ENCODE measurements around the gene JARID2. TPM values are rescaled to one million over a fixed set of nuclear protein-coding genes. Genes with fewer than 3 reads are reported as not detected.

The JARID2 gene
- polyA plus RNA-seq, 1 donor from 2014 or later = 25.5 TPM

DNA sequence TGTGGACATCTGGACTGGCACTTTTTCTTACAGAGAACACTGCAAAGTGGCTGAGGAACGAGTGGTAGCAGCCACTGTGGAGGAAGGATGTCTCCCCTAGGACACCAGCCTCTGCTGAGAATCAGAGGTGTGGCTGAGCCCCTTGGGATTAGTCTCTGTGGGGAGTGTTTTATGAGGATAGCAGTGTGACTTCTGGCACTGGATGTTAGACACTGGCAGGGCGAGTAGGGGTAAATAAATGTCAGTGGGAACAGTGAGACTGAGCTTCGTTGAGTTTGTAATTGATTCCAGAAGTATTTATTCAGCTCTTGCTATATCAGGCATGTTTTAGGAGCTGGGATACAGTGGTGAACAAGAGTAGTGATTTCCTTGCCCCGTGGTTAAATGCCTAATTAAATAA is 124.0 kb downstream of the JARID2 start:
- Histone ChIP-seq H3K9ac (ENCODE audit: low read length) (no peak overlapping the region), H3K4me2 (ENCODE audit: low read length) (no peak overlapping the region)

DNA sequence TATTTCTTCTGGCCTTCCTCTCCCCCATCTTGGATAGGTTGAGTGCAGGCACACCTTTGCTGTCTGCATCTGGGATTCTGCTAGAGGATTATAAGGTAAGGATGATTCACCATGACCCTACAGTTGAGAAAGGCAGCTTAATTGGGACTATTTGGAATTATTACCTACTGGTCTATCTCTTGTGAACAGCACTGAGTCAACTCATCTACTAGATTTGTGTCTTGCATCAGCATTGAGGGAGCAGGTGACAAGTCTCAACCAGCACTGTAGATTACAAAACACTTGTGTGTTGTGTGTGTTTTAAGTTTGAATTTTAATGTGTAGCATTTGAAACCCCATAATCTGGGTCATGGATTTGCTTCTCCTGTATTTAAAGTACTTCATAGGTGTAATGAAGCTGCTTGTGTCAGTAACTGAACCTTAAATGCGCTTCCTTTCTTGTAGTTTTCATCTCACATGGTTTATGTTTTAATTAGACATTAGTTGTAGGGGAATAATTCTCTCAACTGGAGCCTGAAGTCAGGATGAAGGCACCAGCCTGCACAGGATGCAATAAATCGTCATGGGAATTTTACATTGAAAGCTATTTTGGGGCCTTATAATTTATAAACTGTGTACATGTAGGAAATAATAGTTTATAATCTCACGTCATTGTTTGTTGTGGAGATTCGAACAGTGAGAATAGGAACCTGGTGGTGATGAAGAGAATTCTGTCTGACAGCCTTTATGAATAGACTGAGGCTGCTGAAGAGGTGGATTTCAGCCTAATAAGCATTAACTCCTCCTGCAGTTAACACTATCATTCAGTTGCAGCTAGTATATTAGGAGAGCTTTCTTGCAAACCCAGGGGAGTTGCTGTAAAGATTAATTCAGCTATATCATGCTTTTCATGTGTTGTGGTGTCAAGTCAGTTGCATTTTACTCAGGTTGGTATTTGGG is 125.1 kb downstream of the JARID2 start:
- H3K9me3 ChIP-seq (ENCODE audit: low read length) = no peaks in the 10 kb centered on the region
- no peak overlapping the region for H3K27ac ChIP-seq (ENCODE audit: low read length)
- H3K4me3 ChIP-seq (ENCODE audit: low read length) = peak overlapping the region; percentile 8
- no peak overlapping the region for H2AFZ ChIP-seq (ENCODE audit: low read depth, low read length)
- no peaks in the 10 kb centered on the region for H3K9me2 ChIP-seq (ENCODE audit: insufficient read depth, low read length)
- no peaks in the 10 kb centered on the region for H3K36me3 ChIP-seq (ENCODE audit: insufficient read depth, low read length)
- H3F3A ChIP-seq (ENCODE audit: insufficient read depth, low read length, poor library complexity, severe bottlenecking) = no peaks in the 10 kb centered on the region
- H3K79me2 ChIP-seq (replicated peaks; ENCODE audit: insufficient read depth, low read length) = peaks cover 66% of the 10 kb centered on the region
- no peaks in the 10 kb centered on the region for H4K20me1 ChIP-seq (ENCODE audit: insufficient read depth)
- no peaks in the 10 kb centered on the region for H3K27me3 ChIP-seq (ENCODE audit: insufficient read depth, low read depth, low read length)
- H3K4me2 ChIP-seq (ENCODE audit: low read length) = no peak overlapping the region
- H3K9ac ChIP-seq (ENCODE audit: low read length) = no peak overlapping the region
- TF ChIP-seq, protein P1, sequence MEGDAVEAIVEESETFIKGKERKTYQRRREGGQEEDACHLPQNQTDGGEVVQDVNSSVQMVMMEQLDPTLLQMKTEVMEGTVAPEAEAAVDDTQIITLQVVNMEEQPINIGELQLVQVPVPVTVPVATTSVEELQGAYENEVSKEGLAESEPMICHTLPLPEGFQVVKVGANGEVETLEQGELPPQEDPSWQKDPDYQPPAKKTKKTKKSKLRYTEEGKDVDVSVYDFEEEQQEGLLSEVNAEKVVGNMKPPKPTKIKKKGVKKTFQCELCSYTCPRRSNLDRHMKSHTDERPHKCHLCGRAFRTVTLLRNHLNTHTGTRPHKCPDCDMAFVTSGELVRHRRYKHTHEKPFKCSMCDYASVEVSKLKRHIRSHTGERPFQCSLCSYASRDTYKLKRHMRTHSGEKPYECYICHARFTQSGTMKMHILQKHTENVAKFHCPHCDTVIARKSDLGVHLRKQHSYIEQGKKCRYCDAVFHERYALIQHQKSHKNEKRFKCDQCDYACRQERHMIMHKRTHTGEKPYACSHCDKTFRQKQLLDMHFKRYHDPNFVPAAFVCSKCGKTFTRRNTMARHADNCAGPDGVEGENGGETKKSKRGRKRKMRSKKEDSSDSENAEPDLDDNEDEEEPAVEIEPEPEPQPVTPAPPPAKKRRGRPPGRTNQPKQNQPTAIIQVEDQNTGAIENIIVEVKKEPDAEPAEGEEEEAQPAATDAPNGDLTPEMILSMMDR (IDR thresholded peaks at IDR 0.05; ENCODE audit: poor library complexity, severe bottlenecking) = no peak
- no peak for TF ChIP-seq RAD21 (conservative IDR thresholded peaks at IDR 0.05)
- no peak for TF ChIP-seq POLR2AphosphoS5 (IDR thresholded peaks at IDR 0.05)
- no peak for TF ChIP-seq SMC3 (conservative IDR thresholded peaks at IDR 0.05; ENCODE audit: poor library complexity)
- TF ChIP-seq, protein P2, sequence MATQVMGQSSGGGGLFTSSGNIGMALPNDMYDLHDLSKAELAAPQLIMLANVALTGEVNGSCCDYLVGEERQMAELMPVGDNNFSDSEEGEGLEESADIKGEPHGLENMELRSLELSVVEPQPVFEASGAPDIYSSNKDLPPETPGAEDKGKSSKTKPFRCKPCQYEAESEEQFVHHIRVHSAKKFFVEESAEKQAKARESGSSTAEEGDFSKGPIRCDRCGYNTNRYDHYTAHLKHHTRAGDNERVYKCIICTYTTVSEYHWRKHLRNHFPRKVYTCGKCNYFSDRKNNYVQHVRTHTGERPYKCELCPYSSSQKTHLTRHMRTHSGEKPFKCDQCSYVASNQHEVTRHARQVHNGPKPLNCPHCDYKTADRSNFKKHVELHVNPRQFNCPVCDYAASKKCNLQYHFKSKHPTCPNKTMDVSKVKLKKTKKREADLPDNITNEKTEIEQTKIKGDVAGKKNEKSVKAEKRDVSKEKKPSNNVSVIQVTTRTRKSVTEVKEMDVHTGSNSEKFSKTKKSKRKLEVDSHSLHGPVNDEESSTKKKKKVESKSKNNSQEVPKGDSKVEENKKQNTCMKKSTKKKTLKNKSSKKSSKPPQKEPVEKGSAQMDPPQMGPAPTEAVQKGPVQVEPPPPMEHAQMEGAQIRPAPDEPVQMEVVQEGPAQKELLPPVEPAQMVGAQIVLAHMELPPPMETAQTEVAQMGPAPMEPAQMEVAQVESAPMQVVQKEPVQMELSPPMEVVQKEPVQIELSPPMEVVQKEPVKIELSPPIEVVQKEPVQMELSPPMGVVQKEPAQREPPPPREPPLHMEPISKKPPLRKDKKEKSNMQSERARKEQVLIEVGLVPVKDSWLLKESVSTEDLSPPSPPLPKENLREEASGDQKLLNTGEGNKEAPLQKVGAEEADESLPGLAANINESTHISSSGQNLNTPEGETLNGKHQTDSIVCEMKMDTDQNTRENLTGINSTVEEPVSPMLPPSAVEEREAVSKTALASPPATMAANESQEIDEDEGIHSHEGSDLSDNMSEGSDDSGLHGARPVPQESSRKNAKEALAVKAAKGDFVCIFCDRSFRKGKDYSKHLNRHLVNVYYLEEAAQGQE (IDR thresholded peaks at IDR 0.05; ENCODE audit: borderline replicate concordance) = no peak
- TF ChIP-seq EZH2 (IDR thresholded peaks at IDR 0.05; ENCODE audit: borderline replicate concordance, insufficient read depth, low read length, poor library complexity, severe bottlenecking) = no peak
- TF ChIP-seq TAF1 (IDR thresholded peaks at IDR 0.05; ENCODE audit: low read depth) = no peak
- TF ChIP-seq EP300 (conservative IDR thresholded peaks at IDR 0.05; ENCODE audit: poor library complexity, severe bottlenecking) = no peak

More for the DNA sequence above, 124.0 kb downstream of the JARID2 start:
- Histone ChIP-seq H2AFZ (ENCODE audit: low read depth, low read length) (no peak overlapping the region), H3K9me3 (ENCODE audit: low read length) (no peaks in the 10 kb centered on the region), H3K27me3 (ENCODE audit: insufficient read depth, low read depth, low read length) (no peaks in the 10 kb centered on the region), H3K79me2 (replicated peaks; ENCODE audit: insufficient read depth, low read length) (peaks cover 69% of the 10 kb centered on the region), H3K36me3 (ENCODE audit: insufficient read depth, low read length) (no peaks in the 10 kb centered on the region), H3F3A (ENCODE audit: insufficient read depth, low read length, poor library complexity, severe bottlenecking) (peaks cover under 1% of the 10 kb centered on the region), H3K4me3 (ENCODE audit: low read length) (no peak overlapping the region), H3K27ac (ENCODE audit: low read length) (no peak overlapping the region), H3K9me2 (ENCODE audit: insufficient read depth, low read length) (no peaks in the 10 kb centered on the region), H4K20me1 (ENCODE audit: insufficient read depth) (no peaks in the 10 kb centered on the region)
- TF ChIP-seq, protein P1 (IDR thresholded peaks at IDR 0.05; ENCODE audit: poor library complexity, severe bottlenecking) = no peak
- TF ChIP-seq, protein P2 (IDR thresholded peaks at IDR 0.05; ENCODE audit: borderline replicate concordance) = no peak
- no peak for TF ChIP-seq EP300 (conservative IDR thresholded peaks at IDR 0.05; ENCODE audit: poor library complexity, severe bottlenecking)
- TF ChIP-seq RAD21 (conservative IDR thresholded peaks at IDR 0.05) = no peak
- TF ChIP-seq TAF1 (IDR thresholded peaks at IDR 0.05; ENCODE audit: low read depth) = no peak
- no peak for TF ChIP-seq EZH2 (IDR thresholded peaks at IDR 0.05; ENCODE audit: borderline replicate concordance, insufficient read depth, low read length, poor library complexity, severe bottlenecking)
- no peak for TF ChIP-seq MXI1 (conservative IDR thresholded peaks at IDR 0.05; ENCODE audit: poor library complexity, severe bottlenecking)
- no peak for TF ChIP-seq SMC3 (conservative IDR thresholded peaks at IDR 0.05; ENCODE audit: poor library complexity)
- TF ChIP-seq POLR2AphosphoS5 (IDR thresholded peaks at IDR 0.05) = no peak
